ENCODE measurements around the gene CDK11B.

CDK11B gene

GRCh38 chr1:1617516-1617915 lies 41.3 kb downstream of the CDK11B start:
- no peak for DNase-seq (ENCODE audit: low read depth in 2 of 2, low spot score in 1 of 2)

- DNase-seq (ENCODE audit: low read depth in 2 of 2, low spot score in 1 of 2): no peak
These were observed 42.0 kb downstream of the CDK11B start for GRCh38 chr1:1616838-1617237.

- no peak for DNase-seq (ENCODE audit: low read depth in 2 of 2, low spot score in 1 of 2)
These were observed 42.6 kb downstream of the CDK11B start for GRCh38 chr1:1616045-1616790.

GRCh38 chr1:1615256-1616044 lies 43.4 kb downstream of the CDK11B start, which contains the start of gene MIB2:
TSS of gene MIB2 (plus strand) at chr1:1615500. CDS start at chr1:1623453, 7,953 bp downstream.
- DNase-seq (ENCODE audit: low read depth in 2 of 2, low spot score in 1 of 2): peak; percentile 89 to 95

- no peak for DNase-seq (ENCODE audit: low read depth in 2 of 2, low spot score in 1 of 2)
These were observed 43.9 kb downstream of the CDK11B start for GRCh38 chr1:1614954-1615255.

GRCh38 chr1:1614204-1614953 lies 44.4 kb downstream of the CDK11B start:
- DNase-seq (ENCODE audit: low read depth in 2 of 2, low spot score in 1 of 2): no peak

GRCh38 chr1:1613509-1614082 lies 45.2 kb downstream of the CDK11B start:
- no peak for DNase-seq (ENCODE audit: low read depth in 2 of 2, low spot score in 1 of 2)

GRCh38 chr1:1612104-1612400 lies 46.8 kb downstream of the CDK11B start:
- DNase-seq (ENCODE audit: low read depth in 2 of 2, low spot score in 1 of 2): no peak

GRCh38 chr1:1610796-1611195 lies 48.0 kb downstream of the CDK11B start:
- no peak for DNase-seq (ENCODE audit: low read depth in 2 of 2, low spot score in 1 of 2)

GRCh38 chr1:1609822-1610485 lies 48.9 kb downstream of the CDK11B start:
- DNase-seq (ENCODE audit: low read depth in 2 of 2, low spot score in 1 of 2): no peak

GRCh38 chr1:1606232-1606631 lies 52.6 kb downstream of the CDK11B start:
- no peak for DNase-seq (ENCODE audit: low read depth in 2 of 2, low spot score in 1 of 2)

GRCh38 chr1:1605724-1606123 lies 53.1 kb downstream of the CDK11B start:
- no peak for DNase-seq (ENCODE audit: low read depth in 2 of 2, low spot score in 1 of 2)

- DNase-seq (ENCODE audit: low read depth in 2 of 2, low spot score in 1 of 2): no peak
These were observed 53.7 kb downstream of the CDK11B start for GRCh38 chr1:1605034-1605591.

- DNase-seq (ENCODE audit: low read depth in 2 of 2, low spot score in 1 of 2): no peak
These were observed 54.3 kb downstream of the CDK11B start for GRCh38 chr1:1604374-1605033.

GRCh38 chr1:1603671-1604373 lies 55.0 kb downstream of the CDK11B start:
- no peak for DNase-seq (ENCODE audit: low read depth in 2 of 2, low spot score in 1 of 2)

- DNase-seq (ENCODE audit: low read depth in 2 of 2, low spot score in 1 of 2): no peak
These were observed 55.8 kb downstream of the CDK11B start for GRCh38 chr1:1602968-1603506.

GRCh38 chr1:1602304-1602967 lies 56.4 kb downstream of the CDK11B start:
- DNase-seq (ENCODE audit: low read depth in 2 of 2, low spot score in 1 of 2): no peak

GRCh38 chr1:1601564-1602303 lies 57.1 kb downstream of the CDK11B start:
- DNase-seq (ENCODE audit: low read depth in 2 of 2, low spot score in 1 of 2): no peak
